OCI-LY7 (cell line): ENCODE measurements around the gene IGLL5. TPM values are rescaled to one million over a fixed set of nuclear protein-coding genes. Genes with fewer than 3 reads are reported as not detected.

Experiments
- BruUV-seq: library from RNA; stranded (reverse); fragments of 400-500 nt; replicated peaks from 2 replicates; lab custom pipeline; 2021; lab: Mats Ljungman, UMichigan
- CTCF ChIA-PET: fragments of 300-600 bp; sonication (Branson Sonifier 250); formaldehyde crosslinking; loops from one replicate; lab custom pipeline; 2022; ENCODE audit warnings: antibody characterized with exemption; ENCODE audit not compliant: unreplicated experiment; lab: Charles Lee
- POLR2A ChIA-PET: fragments of 300-600 bp; sonication (Branson Sonifier 250); formaldehyde crosslinking; loops from one replicate; lab custom pipeline; 2022; ENCODE audit warnings: antibody characterized with exemption; lab: Charles Lee
- DNase-seq: peaks from one replicate; pipeline ENCODE4 v3.0.0-alpha.2; 2015; ENCODE audit warnings: low spot score
- H2AFZ ChIP-seq: fragments of 200-600 bp; sonication (generic), shearing (Covaris generic); 2 replicates; pipeline ENCODE4 v1.6.1; 2014; ENCODE audit warnings: mild to moderate bottlenecking, antibody characterized with exemption, low read length, moderate library complexity
- H3K27ac ChIP-seq: fragments of 200-600 bp; sonication (generic); 2 replicates; pipeline ENCODE4 v1.5.1; 2014; ENCODE audit warnings: mixed run types, low read depth, mild to moderate bottlenecking, moderate library complexity, low read length, inconsistent platforms; ENCODE audit not compliant: poor library complexity, severe bottlenecking
- H3K36me3 ChIP-seq: fragments of 200-600 bp; sonication (generic); 2 replicates; pipeline ENCODE4 v1.6.1; 2014; ENCODE audit warnings: mild to moderate bottlenecking, antibody characterized with exemption, low read length, moderate library complexity, mixed read lengths; ENCODE audit not compliant: insufficient read depth
- H3K4me1 ChIP-seq: fragments of 200-600 bp; sonication (generic); 2 replicates; pipeline ENCODE4 v1.5.1; 2014; ENCODE audit warnings: mild to moderate bottlenecking, low read length; ENCODE audit not compliant: insufficient read depth, poor library complexity, severe bottlenecking
- H3K4me2 ChIP-seq: fragments of 200-600 bp; sonication (generic); 2 replicates; pipeline ENCODE4 v1.6.1; 2014; ENCODE audit warnings: mild to moderate bottlenecking, low read length
- H3K4me3 ChIP-seq: fragments of 200-600 bp; sonication (generic); 2 replicates; pipeline ENCODE4 v1.5.1; 2014; ENCODE audit warnings: mild to moderate bottlenecking, low read depth, low read length; ENCODE audit not compliant: poor library complexity, severe bottlenecking
- H3K79me2 ChIP-seq: fragments of 200-600 bp; sonication (generic); 2 replicates; pipeline ENCODE4 v1.6.1; 2016; ENCODE audit warnings: low read depth, mild to moderate bottlenecking, low read length, moderate library complexity, mixed read lengths; ENCODE audit not compliant: insufficient read depth
- H3K9me2 ChIP-seq: fragments of 200-600 bp; sonication (generic); 2 replicates; pipeline ENCODE4 v1.6.1; 2016; ENCODE audit warnings: mild to moderate bottlenecking, low read length, mixed read lengths; ENCODE audit not compliant: insufficient read depth
- H3K9me3 ChIP-seq: fragments of 200-600 bp; sonication (generic); 2 replicates; pipeline ENCODE4 v1.6.1; 2014; ENCODE audit warnings: mild to moderate bottlenecking, mixed run types, low read length, mixed read lengths
- H4K20me1 ChIP-seq: fragments of 200-600 bp; sonication (generic); 2 replicates; pipeline ENCODE4 v1.6.1; 2014; ENCODE audit warnings: mild to moderate bottlenecking, antibody characterized with exemption, low read length, moderate library complexity, mixed read lengths; ENCODE audit not compliant: insufficient read depth
- CTCF ChIP-seq: fragments of 200-600 bp; sonication (generic); conservative IDR thresholded peaks from 2 replicates; pipeline ENCODE4 v1.5.1; 2014; ENCODE audit warnings: mild to moderate bottlenecking, antibody characterized with exemption, low read length, moderate library complexity, mixed read lengths
- EZH2phosphoT487 ChIP-seq: fragments of 200-600 bp; sonication (generic); IDR thresholded peaks from 2 replicates; pipeline ENCODE4 v1.6.1; 2018; ENCODE audit warnings: low read depth, borderline replicate concordance, mild to moderate bottlenecking, mixed run types, antibody characterized with exemption, low read length, moderate library complexity, mixed read lengths
- intact Hi-C: fragments of 100-400 bp; cut with micrococcal nuclease; formaldehyde crosslinking; loops from one replicate; pipeline ENCODE4 v1.10.0; 2022; ENCODE audit not compliant: unreplicated experiment
- total RNA-seq, 2 experiments: library from RNA; depleted of rRNA in 1 of 2; stranded (reverse); fragments of >200 nt in 1 of 2; shearing (Covaris generic) in 1 of 2; gene quantifications; 2 replicates each; pipeline ENCODE4 v1.2.3, GENCODE V29; 2014 to 2022

IGLL5 gene
- total RNA-seq, 2 experiments from 2014 or later: 219 to 364 TPM

DNA sequence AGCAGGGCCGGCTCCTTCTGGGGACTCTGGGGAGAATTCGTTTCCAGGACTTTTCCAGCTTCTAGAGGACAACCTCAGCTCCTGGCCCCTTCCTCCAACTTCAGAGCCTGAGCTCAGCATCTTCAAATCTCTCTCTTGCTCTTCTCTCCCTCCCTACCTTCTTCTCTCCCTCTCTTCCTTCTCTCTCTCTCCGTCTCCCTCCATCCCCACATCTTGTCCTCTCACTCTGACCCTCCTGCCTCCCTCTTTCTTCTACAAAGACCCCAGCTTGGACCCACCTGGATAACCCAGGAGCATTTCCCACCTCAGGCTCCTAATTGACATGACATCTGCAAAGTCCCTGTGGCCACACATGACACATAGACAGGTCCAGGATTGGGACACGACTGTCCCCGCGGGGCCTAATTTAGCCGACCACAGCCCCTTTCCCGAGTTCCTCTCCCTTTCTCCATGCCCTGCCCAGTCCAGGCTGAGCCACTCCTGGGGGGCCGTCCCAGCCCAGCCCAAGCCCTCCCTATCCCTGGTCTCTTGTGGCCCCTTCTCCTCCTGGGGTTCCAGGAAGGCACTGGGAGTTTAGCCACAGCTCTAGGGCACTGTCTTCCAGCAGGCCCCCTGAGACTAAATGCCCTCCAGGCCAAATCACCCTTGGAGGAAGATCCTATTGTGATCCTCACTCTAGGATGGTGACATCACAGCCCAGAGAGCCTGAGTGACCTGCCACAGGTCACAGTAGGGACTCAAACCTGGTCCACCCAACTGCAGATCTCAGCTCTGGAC, 36.9 kb downstream of the IGLL5 start:
- Histone ChIP-seq H3K27ac (no peak overlapping the region), H3K9me2 (no peaks in the 10 kb centered on the region), H3K4me1 (peaks cover 62% of the 10 kb centered on the region), H3K4me2 (no peak overlapping the region), H3K36me3 (no peaks in the 10 kb centered on the region), H3K4me3 (no peak overlapping the region), H2AFZ (no peak overlapping the region), H4K20me1 (no peaks in the 10 kb centered on the region), H3K9me3 (no peaks in the 10 kb centered on the region), H3K79me2 (no peaks in the 10 kb centered on the region)
- POLR2A ChIA-PET: interaction anchor here (0.6 kb wide), 1 partner anchor 1924 kb away, joined by 3 read pairs; no protein-coding TSS in a partner anchor
- intact Hi-C loops: no loop called here
- no peak for DNase-seq
- CTCF ChIA-PET: no interaction called here
- TF ChIP-seq CTCF: no peak
- no peak for TF ChIP-seq EZH2phosphoT487
- no TSS peak for BruUV-seq

- Histone ChIP-seq H3K9me2 (no peaks in the 10 kb centered on the region), H3K9me3 (no peaks in the 10 kb centered on the region), H3K36me3 (no peaks in the 10 kb centered on the region), H3K4me2 (no peak overlapping the region), H4K20me1 (no peaks in the 10 kb centered on the region), H3K27ac (peak overlapping the region; percentile 40), H3K4me1 (peaks cover 69% of the 10 kb centered on the region), H3K79me2 (no peaks in the 10 kb centered on the region), H2AFZ (no peak overlapping the region), H3K4me3 (no peak overlapping the region)
- ChIA-PET CTCF (no interaction called here), POLR2A (interaction anchor here (0.6 kb wide), 1 partner anchor 1924 kb away, joined by 3 read pairs; no protein-coding TSS in a partner anchor)
- no peak for DNase-seq
- intact Hi-C loops: no loop called here
- BruUV-seq: no TSS peak
- TF ChIP-seq EZH2phosphoT487 (no peak), CTCF (no peak)
Measured at GRCh38 chr22:22925146-22925804, 37.7 kb downstream of the IGLL5 start.
